NCI-H2107 treated with DMSO at 0.1 percent for 48 hours (cell line): Measurements from ENCODE around the gene ANKAR.
"Not testable (repeated sequence)": the region's sequence is repeated elsewhere in the genome, so short reads cannot be mapped to it uniquely, and the experiment has no call there.

Experiments
- DNase-seq: peaks from one replicate; lab custom pipeline; 2025; ENCODE audit not compliant: unreplicated experiment; lab: John Stamatoyannopoulos, UW

The ANKAR gene

DNA sequence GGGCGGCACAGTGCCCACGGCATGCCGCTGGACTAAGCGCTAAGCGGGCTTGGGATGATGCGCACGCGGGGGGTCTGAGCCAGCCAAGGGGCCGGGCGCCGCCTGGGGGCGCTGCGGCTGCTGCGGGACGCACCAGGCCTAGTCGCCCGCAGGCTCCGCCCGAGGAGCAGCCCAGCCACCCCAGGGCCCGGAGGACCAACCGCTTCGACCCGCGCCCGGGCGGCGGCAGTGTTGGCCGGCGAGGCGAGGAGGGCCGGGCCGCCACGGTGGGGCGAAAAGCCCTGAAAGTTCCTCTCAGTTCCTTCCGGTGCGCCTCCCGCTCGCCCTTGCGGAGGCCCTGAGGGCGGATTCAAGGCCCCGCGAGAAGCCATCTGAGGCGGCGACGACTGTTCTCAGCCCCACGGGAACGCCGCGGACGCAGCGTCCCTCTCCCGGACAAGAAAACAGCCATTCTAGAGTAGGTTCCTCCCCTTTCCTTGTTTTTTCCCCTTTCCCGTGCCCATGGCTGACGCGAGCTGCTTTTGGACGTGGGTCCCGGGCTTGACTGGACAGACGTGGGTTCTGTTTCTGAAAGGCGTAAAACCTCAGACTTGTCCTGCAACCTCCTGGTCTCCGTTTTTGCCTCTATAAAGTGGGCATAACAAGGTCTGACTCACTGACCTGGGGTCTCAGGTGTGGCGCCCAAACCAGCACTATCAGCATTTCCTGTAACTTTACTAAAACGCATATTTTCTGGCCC is at the start of gene ANKAR:
Gene ANKAR (plus strand): TSS at position 297 of the 739 bp plus-strand sequence. CDS start 1,821 bp downstream, outside the sequence.
- DNase-seq = no peak

DNA sequence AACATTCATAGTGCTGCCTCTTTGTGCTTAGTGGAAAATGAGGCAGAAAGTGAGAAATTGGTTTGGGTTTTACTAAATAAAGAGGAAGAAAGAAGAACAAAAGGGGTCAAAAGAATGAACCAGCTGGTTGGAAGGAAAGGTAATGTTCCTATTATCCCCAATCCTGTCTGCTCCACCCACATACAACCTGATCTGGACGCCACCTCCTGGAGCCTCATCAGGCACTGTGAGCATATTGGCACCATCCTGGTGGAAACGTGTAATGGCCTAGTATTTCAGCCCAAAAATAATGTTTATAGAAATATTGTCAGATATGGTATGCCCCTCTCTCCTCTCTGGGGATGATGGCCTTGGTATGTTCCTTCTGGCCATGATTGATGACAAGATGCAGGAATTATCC is 48.8 kb upstream of the ANKAR start:
- no peak for DNase-seq

DNA sequence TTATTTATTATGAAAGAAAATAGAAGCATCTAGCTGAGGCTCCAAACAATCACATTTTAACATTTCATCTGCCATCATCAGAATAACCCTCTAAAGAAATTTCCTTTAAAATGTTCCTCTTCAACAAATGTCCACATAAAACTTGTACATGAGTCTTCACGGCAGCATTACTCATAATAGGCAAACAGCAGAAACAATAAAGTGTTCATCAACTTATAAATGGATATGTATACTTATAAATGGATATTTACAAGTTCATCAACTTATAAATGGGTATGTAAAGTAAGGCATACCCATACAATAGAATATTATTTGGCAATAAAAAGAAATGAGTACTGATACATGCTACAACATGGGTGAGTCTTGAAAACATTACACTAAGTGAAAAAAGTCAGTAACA is 46.7 kb upstream of the ANKAR start:
- no peak for DNase-seq

GRCh38 chr2:189628817-189629530 is 45.5 kb upstream of the ANKAR start:
- DNase-seq = no peak

- no peak for DNase-seq
Measured at GRCh38 chr2:189629531-189630453, 44.7 kb upstream of the ANKAR start.

DNA sequence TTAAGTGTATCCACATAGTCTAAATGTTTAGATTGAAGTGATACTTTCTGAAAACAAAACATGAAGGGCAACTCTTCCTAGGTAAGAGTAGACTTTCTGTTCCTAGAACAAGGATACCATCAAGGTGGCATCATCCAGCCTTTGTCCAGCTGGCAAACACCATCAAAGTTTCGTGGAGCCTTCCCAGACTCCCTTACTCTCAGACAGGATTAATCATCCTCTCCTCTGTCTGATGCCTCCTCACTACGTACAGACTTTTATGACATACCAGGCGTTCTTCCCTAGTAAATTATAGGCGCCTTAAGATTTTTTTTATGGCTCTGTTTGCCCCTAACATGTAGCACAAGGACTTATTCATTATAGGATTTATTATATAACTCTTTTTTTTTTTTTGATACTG is 42.6 kb upstream of the ANKAR start:
- no peak for DNase-seq

- DNase-seq = no peak
Measured at GRCh38 chr2:189633392-189633811, 41.1 kb upstream of the ANKAR start.

DNA sequence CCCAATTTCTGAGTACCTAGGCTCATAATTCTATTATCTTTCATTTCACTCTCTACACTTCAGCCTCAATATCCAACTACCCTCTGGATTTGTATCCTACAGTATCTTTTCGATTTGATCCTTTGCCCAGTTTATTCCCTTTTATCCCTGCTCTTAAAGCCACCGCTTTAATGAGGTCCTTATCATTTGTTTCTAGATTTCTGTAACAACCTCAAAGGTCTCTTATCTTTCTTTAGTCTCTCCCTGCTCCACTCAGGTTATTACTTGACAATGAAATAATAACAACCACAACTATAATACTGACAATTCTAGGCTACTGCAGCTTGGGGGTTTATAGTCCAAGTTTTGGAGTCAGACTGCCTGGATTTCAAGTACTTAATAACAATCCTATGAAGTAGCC is 39.1 kb upstream of the ANKAR start:
- no peak for DNase-seq

- DNase-seq = no peak
Measured at GRCh38 chr2:189638301-189639006, 36.0 kb upstream of the ANKAR start.

DNA sequence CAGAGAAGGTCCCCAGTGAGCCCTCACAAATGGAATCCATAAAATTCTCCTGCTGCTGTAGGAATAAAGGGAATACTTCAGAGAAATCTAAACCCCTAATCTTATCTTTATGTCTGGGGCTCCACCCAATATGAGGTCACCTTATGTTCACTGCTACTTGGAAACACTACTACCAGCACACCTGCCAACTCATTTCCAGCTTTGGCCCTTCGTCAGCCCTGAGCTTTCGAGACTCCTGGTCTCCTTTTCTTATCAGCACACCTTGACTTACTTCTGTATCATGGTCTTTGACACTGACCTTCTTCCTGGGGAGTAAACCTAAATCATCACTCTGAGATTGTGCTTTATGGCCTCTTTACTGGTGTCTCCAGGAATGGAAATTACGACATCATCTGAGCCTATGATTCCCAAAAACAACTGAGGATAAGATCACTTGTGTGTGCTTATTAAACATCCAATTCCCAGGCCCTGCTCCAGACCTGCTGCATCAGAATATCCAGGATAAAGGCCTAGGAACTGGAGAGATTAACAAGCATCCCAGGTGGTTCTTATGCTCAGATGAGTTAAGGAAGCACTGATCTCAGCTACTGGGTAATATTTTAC is 35.4 kb upstream of the ANKAR start:
- no peak for DNase-seq

- DNase-seq = no peak
Measured at GRCh38 chr2:189641002-189641401, 33.5 kb upstream of the ANKAR start.

- no peak for DNase-seq
Measured at GRCh38 chr2:189641590-189641989, 32.9 kb upstream of the ANKAR start.

DNA sequence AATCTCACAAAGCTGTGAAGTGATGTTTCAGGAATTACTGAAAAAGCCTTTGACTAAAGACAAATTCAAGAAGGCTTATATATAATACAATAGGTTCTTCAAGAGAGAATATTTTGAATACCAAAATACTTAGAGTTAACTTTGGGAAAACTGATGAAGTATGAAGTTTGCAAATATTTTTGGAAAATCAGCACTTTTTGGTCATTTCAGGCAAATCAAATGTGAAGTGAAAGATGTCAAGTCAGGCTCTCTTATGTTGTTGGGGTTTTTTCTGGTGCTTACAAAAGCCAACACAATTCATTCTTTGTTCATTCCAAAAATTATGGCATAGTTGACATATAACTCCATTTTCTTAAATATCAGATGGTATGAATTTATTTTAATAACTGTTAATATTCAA is 27.9 kb upstream of the ANKAR start:
- DNase-seq = no peak

- DNase-seq = no peak
Measured at GRCh38 chr2:189648846-189649509, 25.5 kb upstream of the ANKAR start.

GRCh38 chr2:189651284-189651683 is 23.2 kb upstream of the ANKAR start:
- no peak for DNase-seq

DNA sequence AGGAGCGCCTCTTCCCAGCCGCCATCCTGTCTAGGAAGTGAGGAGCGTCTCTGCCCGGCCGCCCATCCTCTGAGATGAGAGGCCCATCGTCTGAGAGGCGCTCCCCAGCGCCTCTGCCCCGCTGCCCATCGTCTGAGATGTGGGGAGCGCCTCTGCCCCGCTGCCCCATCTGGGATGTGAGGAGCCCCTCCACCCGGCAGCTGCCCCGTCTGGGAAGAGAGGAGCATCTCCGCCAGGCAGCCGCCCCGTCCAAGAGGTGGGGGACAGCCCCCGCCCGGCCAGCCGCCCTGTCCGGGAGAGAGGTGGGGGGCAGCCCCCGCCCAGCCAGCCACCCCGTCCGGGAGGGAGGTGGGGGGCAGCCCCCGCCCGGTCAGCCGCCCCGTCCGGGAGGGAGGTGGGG is 21.0 kb upstream of the ANKAR start:
- not testable (repeated sequence) for DNase-seq

DNA sequence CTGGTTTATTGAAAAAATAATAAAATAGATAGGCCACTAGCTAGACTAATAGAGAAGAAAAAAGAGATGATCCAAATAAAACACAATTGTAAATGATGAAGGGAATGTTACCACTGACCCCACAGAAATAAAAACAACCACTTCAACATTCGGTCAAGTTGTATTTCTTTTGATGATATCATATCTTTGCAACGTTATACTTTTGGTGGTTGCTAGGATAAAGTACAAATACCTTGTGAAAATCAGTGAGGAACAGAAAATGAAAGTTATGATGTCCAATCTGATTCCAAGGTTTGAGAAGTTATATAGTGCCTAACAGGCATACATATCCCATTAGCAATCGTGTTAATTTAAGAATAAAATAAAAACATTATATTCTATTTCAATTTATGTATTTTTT is 19.8 kb upstream of the ANKAR start:
- DNase-seq = no peak

GRCh38 chr2:189657867-189658266 is 16.6 kb upstream of the ANKAR start:
- no peak for DNase-seq

DNA sequence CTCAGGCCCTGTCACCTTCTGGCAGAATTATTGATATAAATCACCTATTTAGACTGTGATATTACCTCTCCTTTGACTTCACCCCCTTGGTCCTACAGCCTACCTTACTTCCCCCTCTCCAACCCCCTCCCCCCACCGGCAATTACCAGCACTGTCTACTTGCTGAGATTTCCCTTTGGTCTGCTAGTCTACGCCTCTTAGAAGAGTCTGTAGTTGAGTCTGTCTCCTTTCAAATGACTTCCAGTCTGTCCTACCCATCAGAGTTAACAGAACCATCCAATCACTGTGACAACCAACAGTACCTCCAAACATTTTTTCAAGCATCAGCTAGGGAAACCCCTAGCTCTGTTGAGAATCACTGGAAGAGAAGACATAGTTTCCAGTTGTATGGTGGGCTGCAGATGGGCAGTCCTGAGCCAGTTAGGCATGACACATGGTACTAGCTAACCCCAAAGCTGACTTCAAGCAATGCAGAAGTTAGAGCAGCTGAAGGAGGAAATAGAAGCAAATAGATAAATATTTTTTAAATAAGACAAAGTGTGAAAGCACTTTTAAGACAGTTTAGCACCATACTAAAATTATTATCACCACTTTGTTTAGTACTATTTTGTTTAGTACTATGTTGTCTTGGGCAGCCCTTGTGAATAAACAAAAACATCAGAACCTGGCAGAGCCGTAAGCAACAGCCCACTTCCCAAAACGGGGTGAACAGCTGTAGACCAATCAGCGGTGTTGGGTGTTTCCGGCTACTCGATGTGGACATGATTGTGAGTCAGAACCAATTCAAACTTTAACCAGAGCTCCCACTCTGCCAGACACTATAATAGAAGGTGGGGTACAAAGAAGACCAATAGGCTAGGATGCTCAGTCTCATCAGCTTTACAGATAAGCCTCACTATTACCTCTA is 15.9 kb upstream of the ANKAR start:
- DNase-seq = no peak
